ENCODE data around the gene RNF167.

Gene RNF167

GRCh38 chr17:4938688-4939545 lies 1.2 kb upstream of the RNF167 start:
- no peak for DNase-seq (ENCODE audit: low read depth)

DNA sequence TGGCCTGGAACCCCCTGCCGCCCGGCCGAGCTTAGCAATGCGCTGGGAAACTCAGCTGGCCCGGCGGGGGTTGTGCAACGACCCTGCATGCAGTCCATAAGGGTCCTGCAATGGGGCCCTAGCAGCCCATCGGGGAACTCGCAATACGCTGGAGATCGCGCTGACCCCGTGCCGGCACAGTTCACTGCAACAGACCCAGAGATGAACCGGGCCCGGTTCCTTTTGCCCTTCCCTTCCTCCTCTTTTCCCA lies 597 bp upstream of the RNF167 start:
- no peak for DNase-seq (ENCODE audit: low read depth)

GRCh38 chr17:4940555-4941318 lies 669 bp downstream of the RNF167 start:
- DNase-seq (ENCODE audit: low read depth): no peak

DNA sequence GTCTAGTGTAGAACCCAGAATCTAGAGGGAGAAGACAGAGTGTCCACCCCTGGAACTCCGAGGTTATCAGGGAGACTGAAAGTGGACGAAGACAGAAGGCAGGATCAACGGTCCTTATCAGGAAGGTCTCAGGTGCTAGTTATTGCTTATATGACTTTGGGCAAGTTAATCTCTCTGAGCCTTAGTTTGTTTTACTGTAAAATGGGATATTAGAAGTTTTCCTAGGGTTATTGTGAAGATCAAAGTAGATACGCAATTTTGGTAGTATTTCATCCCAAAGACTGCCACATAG lies 1.2 kb downstream of the RNF167 start:
- DNase-seq (ENCODE audit: low read depth): no peak

- no peak for DNase-seq (ENCODE audit: low read depth)
Measured at GRCh38 chr17:4942760-4943508, 2.9 kb downstream of the RNF167 start.

DNA sequence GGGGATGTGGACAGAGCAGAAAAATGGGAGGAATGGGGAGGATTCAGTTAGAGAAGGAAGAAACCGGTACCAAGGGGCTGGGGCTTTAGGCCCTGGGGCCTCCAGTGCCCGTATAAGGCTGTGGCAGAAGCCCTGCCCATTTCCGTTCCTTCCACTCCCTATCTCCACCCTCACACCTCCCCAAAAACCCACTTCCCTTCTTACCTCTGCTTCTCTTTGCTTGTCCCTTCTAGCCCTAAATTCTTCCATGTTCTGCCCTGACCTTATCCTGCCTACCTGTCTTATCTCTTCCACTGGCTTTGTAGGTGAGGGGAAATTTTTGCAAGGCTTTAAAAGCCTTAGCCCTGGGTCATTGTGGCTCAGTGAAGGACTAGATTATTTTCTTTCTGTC lies 4.1 kb downstream of the RNF167 start:
- DNase-seq (ENCODE audit: low read depth): no peak

DNA sequence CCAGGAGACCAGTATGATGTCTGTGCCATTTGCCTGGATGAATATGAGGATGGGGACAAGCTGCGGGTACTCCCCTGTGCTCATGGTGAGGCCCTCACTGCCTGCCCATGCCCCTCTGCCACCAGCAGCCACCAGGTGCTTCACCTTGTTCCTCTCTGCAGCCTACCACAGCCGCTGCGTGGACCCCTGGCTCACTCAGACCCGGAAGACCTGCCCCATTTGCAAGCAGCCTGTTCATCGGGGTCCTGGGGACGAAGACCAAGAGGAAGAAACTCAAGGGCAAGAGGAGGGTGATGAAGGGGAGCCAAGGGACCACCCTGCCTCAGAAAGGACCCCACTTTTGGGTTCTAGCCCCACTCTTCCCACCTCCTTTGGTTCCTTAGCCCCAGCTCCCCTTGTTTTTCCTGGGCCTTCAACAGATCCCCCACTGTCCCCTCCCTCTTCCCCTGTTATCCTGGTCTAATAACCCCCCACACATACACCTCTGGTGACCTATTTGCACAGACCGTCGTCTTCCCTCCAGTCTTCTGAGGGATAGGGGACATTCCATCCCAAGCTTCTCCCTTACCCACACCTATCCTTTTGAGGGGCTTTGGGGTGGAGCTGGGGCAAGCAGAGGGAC lies 4.6 kb downstream of the RNF167 start:
- no peak for DNase-seq (ENCODE audit: low read depth)

DNA sequence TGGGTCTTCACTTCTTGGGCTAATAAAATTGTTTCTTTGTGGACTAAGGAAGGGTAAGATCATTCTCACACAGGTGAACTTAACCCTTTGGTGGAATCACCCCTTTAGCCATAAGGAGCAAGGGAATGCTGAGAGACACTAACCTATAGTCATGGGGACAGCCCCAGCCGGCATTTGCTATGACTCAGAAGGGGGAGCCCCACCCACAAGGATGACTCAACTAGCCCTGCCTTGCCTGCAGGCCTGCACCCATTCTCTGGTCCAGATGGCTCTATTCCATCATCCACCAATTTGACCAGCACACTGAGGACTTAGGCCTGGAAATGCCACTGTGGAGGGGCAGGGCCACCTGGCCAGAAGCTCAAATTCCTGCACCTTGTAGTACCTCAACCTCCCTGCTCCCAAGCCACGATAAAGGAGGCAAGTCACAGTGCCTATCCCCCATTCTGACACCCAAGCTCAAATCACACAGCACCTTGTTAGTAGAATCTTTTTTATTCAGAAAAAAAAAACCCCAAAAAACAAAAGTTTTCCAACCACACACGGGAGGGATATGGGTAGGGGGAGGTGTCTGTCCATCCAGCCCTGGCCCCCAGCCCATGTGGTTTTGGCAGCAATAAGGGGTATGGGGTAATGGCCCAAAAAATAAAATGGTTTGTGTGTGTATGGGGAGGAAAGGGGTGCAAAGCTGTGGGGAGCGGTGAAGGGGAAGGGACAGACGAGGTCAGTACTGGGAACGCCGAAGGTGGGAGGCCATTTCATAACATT lies 5.3 kb downstream of the RNF167 start:
- peak; percentile 85 for DNase-seq (ENCODE audit: low read depth)

- no peak for DNase-seq (ENCODE audit: low read depth)
Measured at GRCh38 chr17:4945944-4946280, 5.8 kb downstream of the RNF167 start.

DNA sequence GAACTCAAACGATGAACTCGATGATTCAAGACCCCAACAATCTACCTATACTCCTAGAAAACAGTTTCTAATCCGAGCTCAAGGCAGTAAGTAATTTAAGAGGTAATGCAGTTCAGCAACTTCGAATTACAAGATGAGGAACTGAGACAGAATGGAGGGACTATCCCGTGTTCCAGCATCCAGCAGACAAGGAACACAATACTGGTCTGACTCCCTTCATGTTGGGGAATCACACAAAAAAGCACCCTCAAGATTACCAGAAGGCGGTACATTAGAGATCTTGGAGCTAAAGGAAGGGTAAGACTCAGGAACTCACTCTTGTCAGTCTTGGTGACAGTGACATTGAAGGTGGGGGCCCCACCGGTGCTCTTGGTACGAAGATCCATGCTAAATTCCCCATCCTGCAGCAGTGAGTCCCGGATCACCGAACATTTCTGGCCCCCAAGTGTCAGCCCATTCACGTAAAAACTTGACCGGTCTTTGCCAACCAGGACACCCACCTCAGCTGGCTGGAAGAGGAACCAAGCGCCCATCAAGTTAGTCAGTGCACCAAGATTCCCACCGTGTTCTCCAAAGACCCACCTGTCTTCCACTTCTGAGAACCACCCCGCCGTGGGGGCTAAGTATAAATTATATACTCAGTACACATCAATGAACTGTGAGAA lies 6.4 kb downstream of the RNF167 start:
- no peak for DNase-seq (ENCODE audit: low read depth)

DNA sequence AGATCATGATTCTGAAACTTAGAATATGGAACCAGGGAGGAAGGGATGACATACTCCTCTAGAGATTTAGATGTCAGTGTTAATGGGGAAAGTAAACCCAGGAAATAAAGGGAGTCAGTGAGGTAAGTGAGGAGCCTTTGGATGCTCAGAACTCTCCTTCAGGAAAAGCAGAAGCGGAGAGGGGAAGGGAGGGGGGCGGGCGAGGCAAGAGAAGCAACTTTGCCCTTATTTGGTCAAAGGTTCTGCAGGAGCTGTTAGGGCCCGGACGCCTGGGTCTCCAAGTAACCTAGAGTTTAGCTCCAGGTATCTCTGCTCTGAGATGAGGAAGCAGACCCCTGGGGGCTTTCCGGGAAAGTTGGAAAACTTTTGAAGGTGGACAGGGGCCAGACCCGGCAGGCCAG lies 6.9 kb downstream of the RNF167 start:
- no peak for DNase-seq (ENCODE audit: low read depth)

DNA sequence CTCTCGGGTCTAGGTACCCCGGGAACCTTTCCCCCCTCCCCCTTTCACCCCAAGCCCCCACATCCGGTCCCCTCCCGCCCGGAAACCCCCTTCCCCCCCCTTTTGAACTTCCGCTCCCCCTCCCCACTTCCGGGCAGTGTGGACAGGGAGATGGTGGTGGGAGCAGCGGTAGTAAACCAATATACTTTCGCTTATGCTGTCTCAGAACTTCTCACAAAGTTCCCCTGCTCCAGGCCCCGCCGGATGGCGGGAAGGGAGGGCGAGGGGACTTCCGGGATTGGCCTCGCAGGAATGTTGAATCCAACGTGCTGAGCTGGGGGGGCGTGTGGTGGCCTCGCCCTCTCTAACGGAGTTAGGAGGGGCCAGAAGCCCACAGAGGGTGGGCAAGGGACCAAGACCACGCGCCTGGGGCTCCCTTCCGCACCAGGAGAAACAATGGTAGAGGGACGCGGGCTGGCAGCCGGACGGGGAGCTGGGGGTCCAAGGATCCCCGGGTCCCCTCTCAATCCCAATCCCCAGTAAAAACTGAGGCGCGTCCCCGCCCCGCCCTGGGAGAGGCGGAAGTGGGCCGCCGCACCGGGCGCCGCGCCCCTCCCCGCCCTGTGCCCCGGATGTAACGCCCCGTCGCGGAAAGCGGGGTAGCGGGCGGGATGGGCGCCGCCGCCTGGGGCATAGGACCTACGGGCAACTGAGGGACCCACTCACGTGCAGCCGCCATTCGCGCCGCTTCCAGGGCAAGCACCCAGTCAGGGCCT lies 7.5 kb downstream of the RNF167 start:
- peak; percentile 42 for DNase-seq (ENCODE audit: low read depth)

DNA sequence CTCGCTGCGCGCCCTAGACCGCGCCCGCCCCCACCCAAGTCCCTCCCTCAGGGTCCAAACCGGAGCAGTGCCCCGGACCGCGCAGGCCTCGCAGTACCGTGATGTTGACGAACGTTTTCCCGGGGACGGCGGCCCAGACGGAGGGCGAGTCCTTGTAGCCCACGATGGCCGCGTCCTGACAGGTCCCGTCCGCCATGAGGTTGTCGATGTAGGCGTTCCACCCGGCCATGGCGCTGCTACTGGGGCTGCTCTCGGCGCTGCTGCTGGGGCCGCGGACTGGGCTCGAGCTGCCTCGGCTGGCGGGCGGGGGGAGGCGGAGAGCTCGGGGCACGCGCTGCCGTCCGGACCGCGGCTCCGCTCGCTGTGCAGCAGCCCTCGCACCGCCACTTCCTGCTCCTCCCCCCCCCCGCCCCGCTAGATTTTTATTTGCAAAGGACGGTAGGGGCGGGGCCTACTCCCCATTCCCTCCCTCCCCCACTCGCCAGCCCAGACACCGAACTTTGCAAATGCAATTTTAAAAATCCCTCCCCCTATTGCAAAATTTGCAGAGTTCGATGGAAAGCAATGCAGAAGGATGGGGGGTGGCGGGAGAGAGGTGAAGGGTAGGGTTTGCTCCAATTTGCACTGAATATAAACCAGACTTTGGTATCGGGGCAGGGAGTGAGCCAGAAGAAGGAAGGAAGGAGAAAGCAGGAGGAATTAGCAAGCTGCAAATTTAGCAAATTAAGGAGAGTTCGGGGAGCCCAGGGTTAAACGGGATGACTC lies 8.3 kb downstream of the RNF167 start, which contains the start of gene PFN1:
Gene PFN1 (minus strand): TSS at position 365 of the 765 bp plus-strand sequence. CDS start 136 bp downstream, at position 229.
- DNase-seq (ENCODE audit: low read depth): peak; percentile 85

- peak; percentile 61 for DNase-seq (ENCODE audit: low read depth)
Measured at GRCh38 chr17:4948931-4949320, 8.9 kb downstream of the RNF167 start.

DNA sequence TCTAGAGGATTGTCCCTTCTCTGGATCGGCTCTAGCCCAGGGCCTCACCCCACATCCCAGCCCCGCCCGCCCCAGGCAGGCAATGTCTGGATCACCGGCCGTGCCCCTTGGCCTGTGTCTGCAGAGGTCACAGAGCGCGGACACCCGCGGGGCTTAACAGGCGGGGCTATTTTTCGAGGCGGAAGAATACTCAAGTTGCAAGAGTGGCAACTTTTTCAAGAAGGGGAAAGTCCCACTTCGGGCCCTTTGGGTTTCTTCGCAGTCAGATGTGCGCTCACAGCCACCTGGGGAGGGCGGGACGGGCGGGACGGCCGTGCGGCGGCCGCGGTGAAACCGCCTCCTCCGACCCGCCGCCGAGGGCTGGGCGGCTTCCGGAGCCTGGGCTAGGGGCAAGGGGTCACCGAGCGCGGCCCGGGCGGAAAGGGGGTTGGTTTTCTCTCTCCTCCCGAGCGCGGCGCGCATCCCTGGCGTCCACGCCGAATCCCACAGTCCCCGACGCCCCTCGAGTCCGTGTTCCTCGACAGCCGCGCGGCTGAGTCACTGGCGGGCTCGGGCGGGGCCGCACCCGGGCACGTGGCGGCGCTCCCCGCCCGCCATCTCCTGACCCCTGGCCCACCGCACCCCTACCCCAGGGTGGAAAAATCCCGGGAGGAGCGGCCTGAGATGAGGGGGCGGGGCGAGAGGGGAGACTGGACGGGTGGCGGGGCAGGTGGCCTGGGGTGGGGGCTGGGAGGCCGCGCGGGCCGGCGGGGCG lies 9.4 kb downstream of the RNF167 start:
- peak; percentile 67 for DNase-seq (ENCODE audit: low read depth)

- DNase-seq (ENCODE audit: low read depth): peak; percentile 55
Measured at GRCh38 chr17:4950075-4950745, 10.1 kb downstream of the RNF167 start.

- no peak for DNase-seq (ENCODE audit: low read depth)
Measured at GRCh38 chr17:4950746-4951204, 10.7 kb downstream of the RNF167 start, which contains the start of gene ENO3. Gene ENO3 (plus strand): TSS chr17:4951119. CDS start chr17:4951830, 711 bp downstream.

DNA sequence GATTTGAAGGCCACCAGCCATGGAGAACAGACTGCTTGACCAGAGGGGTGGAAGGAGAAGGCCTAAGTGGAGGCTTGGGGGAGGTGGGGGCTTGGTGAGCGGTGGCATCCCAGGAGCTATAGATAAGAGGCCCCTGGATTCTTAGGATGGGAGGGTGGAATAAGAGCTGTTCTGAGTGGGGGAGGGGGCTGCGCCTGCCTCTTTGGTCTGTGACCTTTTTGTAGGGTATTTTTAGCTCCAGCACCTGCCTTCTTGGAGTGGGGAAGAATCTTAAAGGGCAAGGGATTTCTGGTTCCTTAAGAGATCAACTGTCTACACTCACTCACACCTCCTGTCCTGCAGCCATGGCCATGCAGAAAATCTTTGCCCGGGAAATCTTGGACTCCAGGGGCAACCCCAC lies 11.4 kb downstream of the RNF167 start:
- no peak for DNase-seq (ENCODE audit: low read depth)

All from stimulated activated CD4-positive, alpha-beta T cell treated with anti-CD3 and anti-CD28 coated beads, Interleukin-2, amount 100 ng/mL, for 4 hours (primary cell).